Stimulated activated CD8-positive, alpha-beta memory T cell treated with anti-CD3 and anti-CD28 coated beads, Interleukin-12 subunit alpha, Interleukin-12 subunit beta, amount 100 ng/mL, for 24 hours (primary cell): ENCODE data around the gene GOLIM4.
"Not testable (repeated sequence)": the region's sequence is repeated elsewhere in the genome, so short reads cannot be mapped to it uniquely, and the experiment has no call there.

Experiments
- DNase-seq: peaks from one replicate; pipeline ENCODE4 v3.0.0-alpha.2; 2020; ENCODE audit errors: extremely low read depth

Gene GOLIM4

GRCh38 chr3:168047936-168048335, 47.8 kb downstream of the GOLIM4 start:
- DNase-seq = no peak

- DNase-seq = no peak
Observed at GRCh38 chr3:168047190-168047795, 48.4 kb downstream of the GOLIM4 start.

GRCh38 chr3:168044049-168044448, 51.7 kb downstream of the GOLIM4 start:
- no peak for DNase-seq

DNA sequence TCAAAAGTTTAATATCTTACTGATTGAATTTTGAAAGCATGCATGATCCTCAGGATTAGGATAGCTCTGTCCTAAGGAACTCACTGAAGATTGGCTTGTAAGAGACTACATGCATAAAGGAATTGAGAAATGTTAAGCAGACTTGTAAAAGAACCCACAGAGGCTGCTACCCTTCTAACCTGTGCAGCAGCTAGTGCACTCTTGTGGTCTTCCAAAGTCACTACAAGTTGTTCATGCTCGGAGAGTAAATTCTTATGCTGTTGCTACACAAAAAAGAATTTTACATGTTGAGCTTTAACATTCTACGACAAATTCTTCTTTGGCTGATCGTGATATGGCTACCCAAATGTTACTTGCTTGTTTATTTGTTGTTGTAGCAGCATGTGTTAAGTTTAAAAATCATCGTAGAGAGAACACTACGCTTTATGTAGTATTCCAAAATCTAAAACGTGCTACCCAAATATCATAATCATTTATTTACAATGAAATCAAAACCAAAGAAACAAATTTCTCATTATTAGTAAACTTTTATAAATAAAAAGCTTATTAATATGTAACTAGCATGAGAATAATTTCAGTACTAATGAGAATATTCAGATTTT, 55.0 kb downstream of the GOLIM4 start:
- no peak for DNase-seq

DNA sequence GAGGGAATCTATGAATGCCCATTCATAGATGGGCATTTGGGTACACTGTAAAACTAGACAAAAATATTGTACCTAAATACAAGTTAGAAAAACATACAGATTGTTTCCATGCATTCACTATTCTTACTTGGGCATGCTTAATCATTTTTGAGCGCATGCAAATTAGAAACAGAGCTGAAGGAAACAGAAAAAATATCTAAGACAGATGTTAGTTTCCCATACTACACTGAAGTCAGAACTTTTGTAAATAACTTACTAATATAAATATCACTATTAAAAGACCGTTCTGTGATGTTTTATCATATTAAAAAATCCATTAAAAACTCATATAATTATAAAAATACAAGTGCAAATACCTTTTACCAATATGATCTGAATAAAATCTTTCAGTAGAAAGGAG, 58.7 kb downstream of the GOLIM4 start:
- DNase-seq = no peak

DNA sequence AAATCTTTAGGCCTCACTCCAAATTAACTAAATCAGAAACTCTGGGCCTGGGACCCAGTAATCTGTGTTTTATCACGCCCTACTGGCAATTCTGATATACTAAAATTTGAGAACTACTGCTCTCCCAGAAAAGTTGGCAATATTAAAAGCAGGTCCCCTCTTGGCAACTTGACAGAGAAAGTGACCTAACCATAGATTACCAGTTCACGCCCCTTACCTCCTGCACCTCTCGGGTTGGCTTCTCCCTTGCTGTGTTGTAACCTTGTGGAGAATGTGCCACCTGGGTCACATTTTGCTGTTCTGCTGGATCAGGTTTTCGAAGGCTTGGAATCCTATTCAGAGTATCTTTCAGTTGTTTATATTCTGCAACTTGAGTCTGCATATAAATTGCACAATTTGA, 59.1 kb downstream of the GOLIM4 start:
- no peak for DNase-seq

GRCh38 chr3:168034152-168034928, 61.4 kb downstream of the GOLIM4 start:
- no peak for DNase-seq

DNA sequence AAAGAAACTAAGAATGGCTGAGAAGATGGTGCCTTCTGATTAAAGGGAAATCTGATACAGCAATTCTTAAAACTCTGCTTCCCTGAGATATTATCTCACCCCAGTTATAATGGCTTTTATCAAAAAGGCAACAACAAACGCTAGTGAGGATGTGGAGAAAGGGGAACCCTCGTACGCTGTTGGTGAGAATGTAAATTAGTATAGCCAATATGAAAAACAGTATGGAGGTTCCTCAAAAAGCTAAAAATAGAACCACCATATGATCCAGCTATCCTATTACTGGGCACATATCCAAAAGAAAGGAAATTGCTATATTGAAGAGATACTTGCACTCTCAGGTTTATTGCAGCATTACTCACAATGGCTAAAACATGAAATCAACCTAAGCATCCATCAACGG, 65.1 kb downstream of the GOLIM4 start:
- DNase-seq = no peak

- DNase-seq = no peak
Observed at GRCh38 chr3:168029705-168030104, 66.0 kb downstream of the GOLIM4 start.

- no peak for DNase-seq
Observed at GRCh38 chr3:168028086-168028485, 67.6 kb downstream of the GOLIM4 start.

- no peak for DNase-seq
Observed at GRCh38 chr3:168026764-168027163, 69.0 kb downstream of the GOLIM4 start.

- DNase-seq = no peak
Observed at GRCh38 chr3:168025076-168025475, 70.6 kb downstream of the GOLIM4 start.

GRCh38 chr3:168024537-168024941, 71.2 kb downstream of the GOLIM4 start:
- DNase-seq = no peak

- DNase-seq = no peak
Observed at GRCh38 chr3:168021737-168022450, 73.8 kb downstream of the GOLIM4 start.

DNA sequence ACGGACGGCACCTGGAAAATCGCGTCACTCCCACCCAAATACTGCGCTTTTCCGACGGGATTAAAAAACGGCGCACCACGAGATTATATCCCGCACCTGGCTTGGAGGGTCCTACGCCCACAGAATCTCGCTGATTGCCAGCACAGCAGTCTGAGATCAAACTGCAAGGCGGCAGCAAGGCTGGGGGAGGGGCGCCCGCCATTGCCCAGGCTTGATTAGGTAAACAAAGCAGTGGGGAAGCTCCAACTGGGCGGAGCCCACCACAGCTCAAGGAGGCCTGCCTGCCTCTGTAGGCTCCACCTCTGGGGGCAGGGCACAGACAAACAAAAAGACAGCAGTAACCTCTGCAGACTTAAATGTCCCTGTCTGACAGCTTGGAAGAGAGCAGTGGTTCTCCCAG, 84.4 kb downstream of the GOLIM4 start:
- not testable (repeated sequence) for DNase-seq

- no peak for DNase-seq
Observed at GRCh38 chr3:168006584-168006983, 89.1 kb downstream of the GOLIM4 start.

GRCh38 chr3:168003911-168004310, 91.8 kb downstream of the GOLIM4 start:
- DNase-seq = no peak

- no peak for DNase-seq
Observed at GRCh38 chr3:168002786-168003368, 92.8 kb downstream of the GOLIM4 start.

GRCh38 chr3:168001244-168001643, 94.5 kb downstream of the GOLIM4 start:
- DNase-seq = no peak

- DNase-seq = no peak
Observed at GRCh38 chr3:167998253-167998652, 97.5 kb downstream of the GOLIM4 start.

GRCh38 chr3:167996514-167996913, 99.2 kb downstream of the GOLIM4 start:
- no peak for DNase-seq

GRCh38 chr3:167992381-167992780, 103.3 kb downstream of the GOLIM4 start:
- DNase-seq = no peak
